A549 (cell line): ENCODE measurements around the gene SLAIN2.

Source experiments
- CTCF ChIP-seq: fragments of >200 bp; sonication (Bioruptor Twin); formaldehyde crosslinking; IDR thresholded peaks from 3 replicates; pipeline ENCODE4 v1.5.1; 2016
- EP300 ChIP-seq, 2 experiments: fragments of >200 bp; sonication (Bioruptor Twin); formaldehyde crosslinking; IDR thresholded peaks; 2 replicates in 1 of 2; 3 replicates in 1 of 2; pipeline ENCODE4 v1.6.1; 2016 to 2017
- JUN ChIP-seq, 2 experiments: fragments of >200 bp; sonication (Bioruptor Twin); formaldehyde crosslinking; IDR thresholded peaks; 2 replicates in 1 of 2; 3 replicates in 1 of 2; pipeline ENCODE4 v1.6.1; 2016 to 2017
- KDM5A ChIP-seq: fragments of 200-600 bp; sonication (generic); IDR thresholded peaks from 2 replicates; pipeline ENCODE4 v1.6.1; 2016; ENCODE audit warnings: antibody characterized with exemption, mild to moderate bottlenecking
- POLR2A ChIP-seq: IDR thresholded peaks from 2 replicates; pipeline ENCODE4 v1.6.1; 2012; ENCODE audit warnings: mild to moderate bottlenecking, low read length
- SMC3 ChIP-seq: fragments of >200 bp; sonication (Bioruptor Twin); formaldehyde crosslinking; IDR thresholded peaks from 3 replicates; pipeline ENCODE4 v1.6.1; 2018; ENCODE audit warnings: inconsistent platforms
- ZFP36 ChIP-seq: fragments of 450-650 bp; IDR thresholded peaks from 2 replicates; pipeline ENCODE4 v1.6.1; 2014; ENCODE audit warnings: borderline replicate concordance; ENCODE audit not compliant: partially characterized antibody
- TF ChIP-seq, protein P1 (sequence below): IDR thresholded peaks from 2 replicates; pipeline ENCODE4 v1.6.1; 2012
- TF ChIP-seq, protein P2 (sequence below): fragments of 200-600 bp; sonication (generic); IDR thresholded peaks from 2 replicates; pipeline ENCODE4 v1.6.1; 2016; ENCODE audit warnings: antibody characterized with exemption, mild to moderate bottlenecking, moderate library complexity

DNA sequence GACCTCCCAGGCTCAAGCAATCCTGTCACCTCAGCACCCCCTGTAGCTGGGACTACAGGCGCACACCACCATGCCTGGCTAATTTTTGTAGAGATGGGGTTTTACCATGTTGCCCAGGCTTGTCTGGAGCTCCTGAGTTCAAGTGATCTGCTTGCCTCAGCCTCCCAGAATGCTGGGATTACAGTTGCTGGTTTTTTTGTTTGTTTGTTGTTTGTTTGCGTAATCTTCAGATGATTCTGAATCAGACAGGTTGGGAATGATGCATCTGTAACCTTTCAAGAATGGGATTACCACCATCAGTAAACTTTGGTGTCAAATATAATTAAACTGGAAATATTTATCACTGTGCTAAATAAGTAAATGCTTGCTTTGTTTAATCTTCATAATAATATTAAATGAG is 79.8 kb downstream of the SLAIN2 start:
- TF ChIP-seq EP300 (IDR thresholded peaks at IDR 0.05) (no peak), ZFP36 (no peak), SMC3 (no peak), JUN (IDR thresholded peaks at IDR 0.05) (no peak), POLR2A (no peak), CTCF (no peak), KDM5A (no peak)
- TF ChIP-seq, protein P1, sequence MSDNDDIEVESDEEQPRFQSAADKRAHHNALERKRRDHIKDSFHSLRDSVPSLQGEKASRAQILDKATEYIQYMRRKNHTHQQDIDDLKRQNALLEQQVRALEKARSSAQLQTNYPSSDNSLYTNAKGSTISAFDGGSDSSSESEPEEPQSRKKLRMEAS, result no peak
- TF ChIP-seq, protein P2, sequence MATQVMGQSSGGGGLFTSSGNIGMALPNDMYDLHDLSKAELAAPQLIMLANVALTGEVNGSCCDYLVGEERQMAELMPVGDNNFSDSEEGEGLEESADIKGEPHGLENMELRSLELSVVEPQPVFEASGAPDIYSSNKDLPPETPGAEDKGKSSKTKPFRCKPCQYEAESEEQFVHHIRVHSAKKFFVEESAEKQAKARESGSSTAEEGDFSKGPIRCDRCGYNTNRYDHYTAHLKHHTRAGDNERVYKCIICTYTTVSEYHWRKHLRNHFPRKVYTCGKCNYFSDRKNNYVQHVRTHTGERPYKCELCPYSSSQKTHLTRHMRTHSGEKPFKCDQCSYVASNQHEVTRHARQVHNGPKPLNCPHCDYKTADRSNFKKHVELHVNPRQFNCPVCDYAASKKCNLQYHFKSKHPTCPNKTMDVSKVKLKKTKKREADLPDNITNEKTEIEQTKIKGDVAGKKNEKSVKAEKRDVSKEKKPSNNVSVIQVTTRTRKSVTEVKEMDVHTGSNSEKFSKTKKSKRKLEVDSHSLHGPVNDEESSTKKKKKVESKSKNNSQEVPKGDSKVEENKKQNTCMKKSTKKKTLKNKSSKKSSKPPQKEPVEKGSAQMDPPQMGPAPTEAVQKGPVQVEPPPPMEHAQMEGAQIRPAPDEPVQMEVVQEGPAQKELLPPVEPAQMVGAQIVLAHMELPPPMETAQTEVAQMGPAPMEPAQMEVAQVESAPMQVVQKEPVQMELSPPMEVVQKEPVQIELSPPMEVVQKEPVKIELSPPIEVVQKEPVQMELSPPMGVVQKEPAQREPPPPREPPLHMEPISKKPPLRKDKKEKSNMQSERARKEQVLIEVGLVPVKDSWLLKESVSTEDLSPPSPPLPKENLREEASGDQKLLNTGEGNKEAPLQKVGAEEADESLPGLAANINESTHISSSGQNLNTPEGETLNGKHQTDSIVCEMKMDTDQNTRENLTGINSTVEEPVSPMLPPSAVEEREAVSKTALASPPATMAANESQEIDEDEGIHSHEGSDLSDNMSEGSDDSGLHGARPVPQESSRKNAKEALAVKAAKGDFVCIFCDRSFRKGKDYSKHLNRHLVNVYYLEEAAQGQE, result no peak
